Natural killer cell (primary cell): ENCODE results near the gene CFAP54. TPM values are rescaled to one million over a fixed set of nuclear protein-coding genes. Genes with fewer than 3 reads are reported as not detected.

Source experiments
- ATAC-seq, 3 donors: fragments of 150-1000 bp in 2 of 3; fragments of 200-7000 bp in 1 of 3; cut with Tn5 transposase; 1 replicate in 1 of 3; 2 replicates in 2 of 3; pipeline ENCODE4 v1.10.0; 2021; ENCODE audit warnings: mild to moderate bottlenecking in 2 of 3, moderate library complexity in 2 of 3
- DNase-seq, 2 donors: peaks; one replicate each; pipeline versions ENCODE4 v3.0.0 to v3.0.0-alpha.2; 2013 to 2021; ENCODE audit warnings: mixed read lengths in 1 of 2
- H3K27ac ChIP-seq: one replicate; pipeline ENCODE4 v1.5.1; 2013; ENCODE audit warnings: mild to moderate bottlenecking, low read length
- H3K27me3 ChIP-seq: one replicate; pipeline ENCODE4 v1.6.1; 2013; ENCODE audit warnings: low read length; ENCODE audit not compliant: control insufficient read depth, insufficient read depth
- H3K36me3 ChIP-seq: one replicate; pipeline ENCODE4 v1.6.1; 2013; ENCODE audit warnings: low read length; ENCODE audit not compliant: control insufficient read depth, insufficient read depth
- H3K4me1 ChIP-seq: one replicate; pipeline ENCODE4 v1.6.1; 2013; ENCODE audit warnings: low read length; ENCODE audit not compliant: control insufficient read depth, insufficient read depth
- H3K4me3 ChIP-seq: one replicate; pipeline ENCODE4 v1.5.1; 2013; ENCODE audit warnings: low read length
- H3K9me3 ChIP-seq: one replicate; pipeline ENCODE4 v1.6.1; 2013; ENCODE audit warnings: low read length; ENCODE audit not compliant: control insufficient read depth, insufficient read depth
- H3K27ac Mint-ChIP-seq, 2 donors: one replicate each; pipeline ENCODE4 v1.8.0; 2022; ENCODE audit warnings: mild to moderate bottlenecking in 2 of 2, mixed read lengths in 2 of 2, moderate library complexity in 1 of 2
- H3K27me3 Mint-ChIP-seq, 2 donors: one replicate each; pipeline ENCODE4 v1.8.0; 2022; ENCODE audit warnings: low read depth in 2 of 2, mixed read lengths in 2 of 2
- H3K36me3 Mint-ChIP-seq: one replicate; pipeline ENCODE4 v1.8.0; 2022; ENCODE audit warnings: mixed read lengths
- H3K4me1 Mint-ChIP-seq, 2 donors: one replicate each; pipeline ENCODE4 v1.8.0; 2022; ENCODE audit warnings: mixed read lengths in 2 of 2
- H3K4me3 Mint-ChIP-seq: one replicate; pipeline ENCODE4 v1.8.0; 2022; ENCODE audit warnings: mild to moderate bottlenecking, moderate library complexity, mixed read lengths
- H3K9me3 Mint-ChIP-seq, 2 donors: one replicate each; pipeline ENCODE4 v1.8.0; 2022; ENCODE audit warnings: mixed read lengths in 2 of 2
- WGBS: methylation state at CpG from one replicate; pipeline ENCODE4 v1.1.7; 2013; ENCODE audit warnings: missing lambda C conversion rate; ENCODE audit not compliant: insufficient coverage; 5-methylcytosine and 5-hydroxymethylcytosine counted together
- intact Hi-C: fragments of 100-400 bp; cut with micrococcal nuclease; formaldehyde crosslinking; loops from one replicate; pipeline ENCODE4 v1.14.2; 2022
- total RNA-seq, 4 donors: library from RNA; stranded (reverse); fragments of 120-200 nt in 1 of 4; gene quantifications; one replicate each; pipeline versions ENCODE4 v1.2.3 to v1.2.4, GENCODE V29; 2013 to 2022
- TF ChIP-seq, protein P1 (sequence below): fragments of 200-600 bp; IDR thresholded peaks from one replicate; pipeline ENCODE4 v1.8.0; 2022; ENCODE audit warnings: antibody characterized with exemption

Gene CFAP54
- total RNA-seq, 3 donors from 2014 or later (not counting 1 experiment from before 2014, with no cell fraction given), result 0.56 to 1.5 (median 1.2) TPM

DNA sequence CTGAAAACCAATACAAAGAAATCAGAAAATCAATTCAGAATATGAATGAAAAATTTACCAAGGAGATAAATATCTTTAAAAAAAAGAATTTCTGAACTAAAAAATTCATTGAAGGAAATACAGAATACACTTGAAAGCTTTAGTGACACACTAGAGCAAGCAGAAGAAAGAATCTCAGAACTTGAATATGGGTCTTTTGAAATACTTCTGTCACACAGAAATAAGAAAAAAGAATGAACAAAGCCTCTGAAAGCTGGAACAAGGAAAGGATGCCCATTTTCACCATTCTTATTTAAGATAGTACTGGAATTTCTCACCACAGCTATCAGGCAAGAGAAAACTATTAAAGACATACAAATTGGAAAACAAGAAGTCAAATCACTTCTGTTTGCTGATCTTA lies 314.6 kb downstream of the CFAP54 start:
- ATAC-seq, result no peak
- Mint-ChIP-seq H3K9me3 (peaks cover 6 to 7% of the 10 kb centered on the region in 2 donors), H3K4me3 (no peak overlapping the region), H3K36me3 (no peaks in the 10 kb centered on the region), H3K4me1 (no peaks in the 10 kb centered on the region), H3K27me3 (peaks cover 0 to 5% of the 10 kb centered on the region in 2 donors), H3K27ac (no peak overlapping the region)
- H3K27ac ChIP-seq, result no peak overlapping the region
- peaks cover 11% of the 10 kb centered on the region for H3K9me3 ChIP-seq
- TF ChIP-seq, protein P1, sequence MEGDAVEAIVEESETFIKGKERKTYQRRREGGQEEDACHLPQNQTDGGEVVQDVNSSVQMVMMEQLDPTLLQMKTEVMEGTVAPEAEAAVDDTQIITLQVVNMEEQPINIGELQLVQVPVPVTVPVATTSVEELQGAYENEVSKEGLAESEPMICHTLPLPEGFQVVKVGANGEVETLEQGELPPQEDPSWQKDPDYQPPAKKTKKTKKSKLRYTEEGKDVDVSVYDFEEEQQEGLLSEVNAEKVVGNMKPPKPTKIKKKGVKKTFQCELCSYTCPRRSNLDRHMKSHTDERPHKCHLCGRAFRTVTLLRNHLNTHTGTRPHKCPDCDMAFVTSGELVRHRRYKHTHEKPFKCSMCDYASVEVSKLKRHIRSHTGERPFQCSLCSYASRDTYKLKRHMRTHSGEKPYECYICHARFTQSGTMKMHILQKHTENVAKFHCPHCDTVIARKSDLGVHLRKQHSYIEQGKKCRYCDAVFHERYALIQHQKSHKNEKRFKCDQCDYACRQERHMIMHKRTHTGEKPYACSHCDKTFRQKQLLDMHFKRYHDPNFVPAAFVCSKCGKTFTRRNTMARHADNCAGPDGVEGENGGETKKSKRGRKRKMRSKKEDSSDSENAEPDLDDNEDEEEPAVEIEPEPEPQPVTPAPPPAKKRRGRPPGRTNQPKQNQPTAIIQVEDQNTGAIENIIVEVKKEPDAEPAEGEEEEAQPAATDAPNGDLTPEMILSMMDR, result no peak
- H3K36me3 ChIP-seq, result no peaks in the 10 kb centered on the region
- intact Hi-C loops, result no loop called here
- no peaks in the 10 kb centered on the region for H3K4me1 ChIP-seq
- H3K4me3 ChIP-seq, result no peak overlapping the region
- peaks cover 2% of the 10 kb centered on the region for H3K27me3 ChIP-seq
- DNase-seq, result no peak

DNA sequence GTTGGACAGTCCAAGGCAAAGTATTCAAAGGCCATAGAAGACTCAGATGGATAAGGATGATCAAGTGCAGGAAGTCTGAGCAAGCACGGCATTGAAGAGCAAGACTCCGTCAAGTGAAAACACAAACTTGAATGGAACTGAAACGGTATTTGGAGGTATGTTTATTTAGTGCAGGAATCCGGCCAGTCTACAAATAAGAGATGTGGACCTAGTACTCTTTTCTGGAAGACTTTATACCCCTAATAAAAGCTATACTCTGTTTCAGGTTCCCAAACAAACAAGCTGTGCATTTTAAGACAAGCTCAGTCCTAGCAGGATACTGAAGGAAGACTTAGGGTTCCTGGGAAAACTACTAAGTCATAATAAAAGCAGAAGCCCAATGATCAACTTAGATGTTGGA lies 316.9 kb downstream of the CFAP54 start:
- H3K9me3 Mint-ChIP-seq, result peaks cover 6 to 9% of the 10 kb centered on the region in 2 donors
- ATAC-seq (no peak), DNase-seq (no peak)
- no peaks in the 10 kb centered on the region for H3K36me3 ChIP-seq
- no peak overlapping the region for H3K4me3 ChIP-seq
- no peaks in the 10 kb centered on the region for H3K36me3 Mint-ChIP-seq
- no peak overlapping the region for H3K27ac ChIP-seq
- H3K27me3 Mint-ChIP-seq, result peaks cover 0 to 2% of the 10 kb centered on the region in 2 donors
- WGBS, result 87% methylated on average over 3 of the region's 4 CpGs
- intact Hi-C loops, result no loop called here
- no peaks in the 10 kb centered on the region for H3K27me3 ChIP-seq
- no peak overlapping the region for H3K27ac Mint-ChIP-seq
- peaks cover 11% of the 10 kb centered on the region for H3K9me3 ChIP-seq
- no peaks in the 10 kb centered on the region for H3K4me1 Mint-ChIP-seq
- TF ChIP-seq, protein P1, result no peak
- H3K4me1 ChIP-seq, result no peaks in the 10 kb centered on the region
- no peak overlapping the region for H3K4me3 Mint-ChIP-seq

DNA sequence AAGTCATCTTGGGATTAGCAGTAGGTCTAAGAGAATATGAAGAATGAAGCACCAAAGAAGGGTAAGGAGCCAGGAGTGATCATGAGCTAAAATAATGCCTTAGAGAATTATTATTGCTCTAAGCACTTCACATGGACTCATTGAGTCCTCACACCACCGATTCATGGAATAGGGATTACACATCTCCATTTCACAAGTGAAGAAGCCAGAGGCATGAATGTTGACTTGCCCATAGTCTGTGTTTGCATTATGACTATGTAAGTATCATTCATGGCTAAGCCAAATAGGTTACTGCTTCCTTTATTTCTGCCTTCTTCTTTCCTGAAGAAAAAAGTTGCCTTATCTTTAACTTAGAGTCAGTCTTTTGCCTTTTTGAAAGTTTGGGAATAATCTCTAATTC lies 318.4 kb downstream of the CFAP54 start:
- Histone ChIP-seq H3K4me1 (no peaks in the 10 kb centered on the region), H3K36me3 (no peaks in the 10 kb centered on the region), H3K27me3 (no peaks in the 10 kb centered on the region), H3K9me3 (peaks cover 4% of the 10 kb centered on the region), H3K27ac (no peak overlapping the region), H3K4me3 (no peak overlapping the region)
- Mint-ChIP-seq H3K9me3 (peaks cover 6 to 8% of the 10 kb centered on the region in 2 donors), H3K4me1 (no peaks in the 10 kb centered on the region), H3K36me3 (no peaks in the 10 kb centered on the region), H3K4me3 (no peak overlapping the region), H3K27ac (no peak overlapping the region), H3K27me3 (peaks cover 2 to 6% of the 10 kb centered on the region in 2 donors)
- TF ChIP-seq, protein P1, result no peak
- WGBS, result 80% methylated on average over 1 of the region's 1 CpG
- intact Hi-C loops, result no loop called here
- ATAC-seq (no peak), DNase-seq (no peak)

DNA sequence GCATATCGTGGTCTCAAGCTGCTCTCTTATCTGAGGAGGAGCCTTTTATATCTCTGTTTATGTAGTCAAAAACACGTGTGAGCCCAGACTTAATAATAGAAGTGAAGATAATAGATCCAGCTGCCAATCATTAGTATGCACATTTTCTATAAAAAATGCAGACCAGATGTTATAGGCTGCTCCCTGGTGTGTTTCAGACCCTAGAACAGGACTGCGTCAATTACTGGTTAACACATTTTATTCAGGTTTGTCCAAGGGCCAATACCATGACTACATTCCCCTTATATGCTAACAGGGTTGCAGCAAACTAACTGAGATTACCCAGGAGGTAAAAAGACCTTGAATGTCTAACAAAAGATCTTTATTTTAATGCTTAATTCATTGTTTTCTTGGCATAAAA lies 319.2 kb downstream of the CFAP54 start:
- no peaks in the 10 kb centered on the region for H3K27me3 ChIP-seq
- TF ChIP-seq, protein P1, result no peak

More for the DNA sequence above, 319.2 kb downstream of the CFAP54 start:
- Histone ChIP-seq H3K36me3 (no peaks in the 10 kb centered on the region), H3K27ac (no peak overlapping the region), H3K9me3 (no peaks in the 10 kb centered on the region), H3K4me1 (no peaks in the 10 kb centered on the region), H3K4me3 (no peak overlapping the region)
- Mint-ChIP-seq H3K27ac (no peak overlapping the region), H3K4me3 (no peak overlapping the region), H3K27me3 (peaks cover 2 to 10% of the 10 kb centered on the region in 2 donors), H3K36me3 (no peaks in the 10 kb centered on the region), H3K4me1 (no peaks in the 10 kb centered on the region), H3K9me3 (peaks cover 3 to 7% of the 10 kb centered on the region in 2 donors)
- ATAC-seq (no peak), DNase-seq (no peak)
- intact Hi-C loops, result no loop called here
- 58% methylated on average over 2 of the region's 3 CpGs for WGBS
